IMR-90 (cell line): ENCODE results near the gene CPLX3. TPM values are rescaled to one million over a fixed set of nuclear protein-coding genes. Genes with fewer than 3 reads are reported as not detected.

Source experiments
- microRNA-seq, 2 experiments: library from miRNA; stranded (forward) in 1 of 2; unstranded in 1 of 2; fragments of 10-50 nt in 1 of 2; fragments of <30 nt in 1 of 2; gene quantifications in 1 of 2; microRNA quantifications in 1 of 2; one replicate each; pipeline versions ENCODE3 to v1.1.0; 2013 to 2020; ENCODE audit not compliant: insufficient read depth in 1 of 2, insufficient read length in 1 of 2, unreplicated experiment in 1 of 2
- polyA plus RNA-seq, 3 experiments: library from polyadenylated mRNA; depleted of rRNA; stranded (reverse); fragments of >200 nt; gene quantifications; 2 replicates each; pipeline ENCODE4 v1.2.3, GENCODE V29; 2012; ENCODE audit warnings: low replicate concordance in 1 of 3
- small RNA-seq, 5 experiments: library from RNA; depleted of rRNA; stranded (forward); fragments of <200 nt; gene quantifications; one replicate each; pipeline ENCODE3, GENCODE V24; 2012
- total RNA-seq: library from RNA; depleted of rRNA; stranded (reverse); fragments of >200 nt; gene quantifications from 2 replicates; pipeline ENCODE4 v1.2.3, GENCODE V29; 2012; rRNA removed

CPLX3 gene
- total and polyA plus RNA-seq, 2 of the 4 experiments (the other 2 are of a cell fraction): not detected

Small RNA genes within 50 kb of the gene (microRNA-seq; reads per million reads assigned to microRNA genes)
- gene CPLX3 (ENCODE audit: insufficient read depth, insufficient read length): not detected
- gene MIR4513 (ENCODE audit: insufficient read depth in 1 of 2, insufficient read length in 1 of 2, unreplicated experiment in 1 of 2): 0 reads per million in 2 experiments
- gene MIR6882 (ENCODE audit: insufficient read depth in 1 of 2, insufficient read length in 1 of 2, unreplicated experiment in 1 of 2): 1.0 to 1.5 reads per million in 2 experiments

Small RNA genes within 50 kb of the gene (small RNA-seq; reads per million reads assigned to genes)
- gene CPLX3 (0 reads per million in 5 experiments), gene MIR4513 (0 reads per million in 5 experiments), gene MIR6882 (0 to 6.1 (median 0.73) reads per million in 5 experiments)

Other genes starting within 250 kb of the CPLX3 start
- gene CLK3, start 210.8 kb upstream of the CPLX3 start, total RNA-seq: 114 and 117 TPM in 2 replicates
- gene CLK3, start 210.8 kb upstream of the CPLX3 start, polyA plus RNA-seq (2012; rRNA removed): 77.0 and 84.7 TPM in 2 replicates
- gene EDC3, start 130.6 kb upstream of the CPLX3 start, total RNA-seq: 16.7 and 16.8 TPM in 2 replicates
- gene EDC3, start 130.6 kb upstream of the CPLX3 start, polyA plus RNA-seq (2012; rRNA removed): 36.7 and 38.0 TPM in 2 replicates
- gene CYP1A1, start 101.1 kb upstream of the CPLX3 start, total RNA-seq: under 0.01 TPM in 2 replicates
- gene CYP1A1, start 101.1 kb upstream of the CPLX3 start, polyA plus RNA-seq (2012; rRNA removed): 0.03 and 0.04 TPM in 2 replicates
- not detected in 2 replicates for gene CYP1A2, start 77.8 kb upstream of the CPLX3 start, total RNA-seq
- gene CYP1A2, start 77.8 kb upstream of the CPLX3 start, polyA plus RNA-seq (2012; rRNA removed): not detected in 2 replicates
- 10.8 and 13.6 TPM in 2 replicates for gene CSK, start 44.5 kb upstream of the CPLX3 start, total RNA-seq
- 42.5 and 54.0 TPM in 2 replicates for gene CSK, start 44.5 kb upstream of the CPLX3 start, polyA plus RNA-seq (2012; rRNA removed)
- not detected in 2 replicates for gene LMAN1L, start 13.8 kb upstream of the CPLX3 start, total RNA-seq
- not detected in 2 replicates for gene LMAN1L, start 13.8 kb upstream of the CPLX3 start, polyA plus RNA-seq (2012; rRNA removed)
- 8.6 and 11.8 TPM in 2 replicates for gene ULK3, start 16.5 kb downstream of the CPLX3 start, total RNA-seq
- 22.7 and 24.7 TPM in 2 replicates for gene ULK3, start 16.5 kb downstream of the CPLX3 start, polyA plus RNA-seq (2012; rRNA removed)
- gene SCAMP2, start 46.7 kb downstream of the CPLX3 start, total RNA-seq: 23.3 and 25.8 TPM in 2 replicates
- 108 and 111 TPM in 2 replicates for gene SCAMP2, start 46.7 kb downstream of the CPLX3 start, polyA plus RNA-seq (2012; rRNA removed)
- 61.4 and 91.8 TPM in 2 replicates for gene MPI, start 63.4 kb downstream of the CPLX3 start, total RNA-seq
- gene MPI, start 63.4 kb downstream of the CPLX3 start, polyA plus RNA-seq (2012; rRNA removed): 80.1 and 81.1 TPM in 2 replicates
- 20.3 and 24.9 TPM in 2 replicates for gene FAM219B, start 80.2 kb downstream of the CPLX3 start, total RNA-seq
- gene FAM219B, start 80.2 kb downstream of the CPLX3 start, polyA plus RNA-seq (2012; rRNA removed): 40.8 and 48.7 TPM in 2 replicates
- 24.7 and 39.8 TPM in 2 replicates for gene COX5A, start 111.4 kb downstream of the CPLX3 start, total RNA-seq
- gene COX5A, start 111.4 kb downstream of the CPLX3 start, polyA plus RNA-seq (2012; rRNA removed): 135 and 141 TPM in 2 replicates
- under 0.01 and 0.18 TPM in 2 replicates for gene RPP25, start 130.1 kb downstream of the CPLX3 start, total RNA-seq
- gene RPP25, start 130.1 kb downstream of the CPLX3 start, polyA plus RNA-seq (2012; rRNA removed): 0.36 and 0.38 TPM in 2 replicates
- 0.36 and 0.56 TPM in 2 replicates for gene SCAMP5, start 168.9 kb downstream of the CPLX3 start, total RNA-seq
- 1.6 and 1.7 TPM in 2 replicates for gene SCAMP5, start 168.9 kb downstream of the CPLX3 start, polyA plus RNA-seq (2012; rRNA removed)
- 5.6 and 13.3 TPM in 2 replicates for gene PPCDC, start 197.0 kb downstream of the CPLX3 start, total RNA-seq
- 16.3 and 17.1 TPM in 2 replicates for gene PPCDC, start 197.0 kb downstream of the CPLX3 start, polyA plus RNA-seq (2012; rRNA removed)